Hepatocyte (in vitro differentiated cells): ENCODE results near the gene C22orf23.

Experiments used
- EZH2 ChIP-seq: fragments of 200-600 bp; sonication (generic); IDR thresholded peaks from 2 replicates; pipeline ENCODE4 v1.6.1; 2016; ENCODE audit warnings: antibody characterized with exemption, mild to moderate bottlenecking, borderline replicate concordance
- EZH2phosphoT487 ChIP-seq: fragments of 200-600 bp; sonication (generic); IDR thresholded peaks from one replicate; pipeline ENCODE4 v1.6.1; 2018; ENCODE audit warnings: antibody characterized with exemption, mild to moderate bottlenecking, low read depth, moderate library complexity; ENCODE audit not compliant: unreplicated experiment, severe bottlenecking
- TF ChIP-seq, protein P1 (sequence below): fragments of 200-600 bp; sonication (generic); IDR thresholded peaks from 2 replicates; pipeline ENCODE4 v1.5.1; 2016; ENCODE audit warnings: antibody characterized with exemption, mild to moderate bottlenecking; ENCODE audit not compliant: poor library complexity

- TF ChIP-seq, protein P1, sequence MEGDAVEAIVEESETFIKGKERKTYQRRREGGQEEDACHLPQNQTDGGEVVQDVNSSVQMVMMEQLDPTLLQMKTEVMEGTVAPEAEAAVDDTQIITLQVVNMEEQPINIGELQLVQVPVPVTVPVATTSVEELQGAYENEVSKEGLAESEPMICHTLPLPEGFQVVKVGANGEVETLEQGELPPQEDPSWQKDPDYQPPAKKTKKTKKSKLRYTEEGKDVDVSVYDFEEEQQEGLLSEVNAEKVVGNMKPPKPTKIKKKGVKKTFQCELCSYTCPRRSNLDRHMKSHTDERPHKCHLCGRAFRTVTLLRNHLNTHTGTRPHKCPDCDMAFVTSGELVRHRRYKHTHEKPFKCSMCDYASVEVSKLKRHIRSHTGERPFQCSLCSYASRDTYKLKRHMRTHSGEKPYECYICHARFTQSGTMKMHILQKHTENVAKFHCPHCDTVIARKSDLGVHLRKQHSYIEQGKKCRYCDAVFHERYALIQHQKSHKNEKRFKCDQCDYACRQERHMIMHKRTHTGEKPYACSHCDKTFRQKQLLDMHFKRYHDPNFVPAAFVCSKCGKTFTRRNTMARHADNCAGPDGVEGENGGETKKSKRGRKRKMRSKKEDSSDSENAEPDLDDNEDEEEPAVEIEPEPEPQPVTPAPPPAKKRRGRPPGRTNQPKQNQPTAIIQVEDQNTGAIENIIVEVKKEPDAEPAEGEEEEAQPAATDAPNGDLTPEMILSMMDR, result no peak
- no peak for TF ChIP-seq EZH2phosphoT487
- no peak for TF ChIP-seq EZH2
Measured at GRCh38 chr22:37897807-37898206, 55.6 kb downstream of the C22orf23 start.
